ENCODE data around the gene NEK7. TPM values are rescaled to one million over a fixed set of nuclear protein-coding genes. Genes with fewer than 3 reads are reported as not detected.

NEK7 gene
- total RNA-seq, 1 experiment from 2014 or later = 51.1 TPM

GRCh38 chr1:198264282-198264681 lies 107.5 kb downstream of the NEK7 start:
- no peaks in the 10 kb centered on the region for H3K9me3 Mint-ChIP-seq (ENCODE audit: unreplicated experiment)
- peaks cover 19% of the 10 kb centered on the region for H3K4me1 Mint-ChIP-seq (ENCODE audit: insufficient read depth, unreplicated experiment)
- TF ChIP-seq CTCF (IDR thresholded peaks at IDR 0.05; ENCODE audit: unreplicated experiment) = no peak
- no peak overlapping the region for H3K27ac Mint-ChIP-seq (ENCODE audit: low read depth, unreplicated experiment)
- POLR2A ChIA-PET = interaction anchor here (0.6 to 2.1 kb wide), 8 partner anchors 9 to 417 kb away, joined by 3 to 9 read pairs (median 4); partner anchors contain the start of gene NEK7
- BruUV-seq (replicated peaks) = no TSS peak
- H3K27me3 Mint-ChIP-seq (ENCODE audit: insufficient read depth, unreplicated experiment) = no peaks in the 10 kb centered on the region
- CTCF ChIA-PET = interaction anchor here (0.7 to 1.4 kb wide), 4 partner anchors 10 to 44 kb away, joined by 3 to 6 read pairs (median 3); no protein-coding TSS in a partner anchor
- H3K36me3 Mint-ChIP-seq (ENCODE audit: insufficient read depth, unreplicated experiment) = no peaks in the 10 kb centered on the region
- H3K4me3 Mint-ChIP-seq (ENCODE audit: unreplicated experiment) = no peak overlapping the region
- intact Hi-C loops (cut with micrococcal nuclease) = no loop called here
- DNase-seq (ENCODE audit: unreplicated experiment) = no peak

- Mint-ChIP-seq H3K9me3 (ENCODE audit: unreplicated experiment) (no peaks in the 10 kb centered on the region), H3K4me1 (ENCODE audit: insufficient read depth, unreplicated experiment) (peaks cover 10% of the 10 kb centered on the region), H3K27ac (ENCODE audit: low read depth, unreplicated experiment) (peak overlapping the region; percentile 17), H3K27me3 (ENCODE audit: insufficient read depth, unreplicated experiment) (no peaks in the 10 kb centered on the region), H3K36me3 (ENCODE audit: insufficient read depth, unreplicated experiment) (no peaks in the 10 kb centered on the region), H3K4me3 (ENCODE audit: unreplicated experiment) (no peak overlapping the region)
- no peak for DNase-seq (ENCODE audit: unreplicated experiment)
- BruUV-seq (replicated peaks) = TSS peak; percentile 4
- intact Hi-C loops (cut with micrococcal nuclease) = no loop called here
- POLR2A ChIA-PET = interaction anchor here (0.6 to 2.1 kb wide), 10 partner anchors 9 to 453 kb away, joined by 3 to 9 read pairs (median 4); partner anchors contain the start of gene NEK7
- CTCF ChIA-PET = interaction anchor here (0.7 to 1.4 kb wide), 6 partner anchors 11 to 179 kb away, joined by 3 to 6 read pairs (median 3); no protein-coding TSS in a partner anchor
- TF ChIP-seq CTCF (IDR thresholded peaks at IDR 0.05; ENCODE audit: unreplicated experiment) = no peak
These were observed 108.4 kb downstream of the NEK7 start for GRCh38 chr1:198265073-198265661.

GRCh38 chr1:198267056-198267455 lies 110.3 kb downstream of the NEK7 start:
- H3K36me3 Mint-ChIP-seq (ENCODE audit: insufficient read depth, unreplicated experiment) = peaks cover 7% of the 10 kb centered on the region
- no peaks in the 10 kb centered on the region for H3K9me3 Mint-ChIP-seq (ENCODE audit: unreplicated experiment)
- no peak for DNase-seq (ENCODE audit: unreplicated experiment)
- H3K4me1 Mint-ChIP-seq (ENCODE audit: insufficient read depth, unreplicated experiment) = peaks cover 6% of the 10 kb centered on the region
- CTCF ChIA-PET = no interaction called here
- H3K27ac Mint-ChIP-seq (ENCODE audit: low read depth, unreplicated experiment) = no peak overlapping the region
- H3K4me3 Mint-ChIP-seq (ENCODE audit: unreplicated experiment) = no peak overlapping the region
- BruUV-seq (replicated peaks) = no TSS peak
- TF ChIP-seq CTCF (IDR thresholded peaks at IDR 0.05; ENCODE audit: unreplicated experiment) = no peak
- intact Hi-C loops (cut with micrococcal nuclease) = no loop called here
- POLR2A ChIA-PET = no interaction called here
- H3K27me3 Mint-ChIP-seq (ENCODE audit: insufficient read depth, unreplicated experiment) = no peaks in the 10 kb centered on the region

GRCh38 chr1:198267921-198268320 lies 111.1 kb downstream of the NEK7 start:
- TF ChIP-seq CTCF (IDR thresholded peaks at IDR 0.05; ENCODE audit: unreplicated experiment) = no peak
- DNase-seq (ENCODE audit: unreplicated experiment) = no peak
- Mint-ChIP-seq H3K4me3 (ENCODE audit: unreplicated experiment) (no peak overlapping the region), H3K4me1 (ENCODE audit: insufficient read depth, unreplicated experiment) (peaks cover 6% of the 10 kb centered on the region), H3K27ac (ENCODE audit: low read depth, unreplicated experiment) (no peak overlapping the region), H3K36me3 (ENCODE audit: insufficient read depth, unreplicated experiment) (peaks cover 7% of the 10 kb centered on the region), H3K9me3 (ENCODE audit: unreplicated experiment) (no peaks in the 10 kb centered on the region), H3K27me3 (ENCODE audit: insufficient read depth, unreplicated experiment) (no peaks in the 10 kb centered on the region)
- intact Hi-C loops (cut with micrococcal nuclease) = no loop called here
- ChIA-PET CTCF (interaction anchor here (0.6 to 1.2 kb wide), 2 partner anchors 110 to 1594 kb away, joined by 3 read pairs; no protein-coding TSS in a partner anchor), POLR2A (interaction anchor here (0.6 to 1.7 kb wide), 3 partner anchors 9 to 188 kb away, joined by 3 read pairs; no protein-coding TSS in a partner anchor)
- BruUV-seq (replicated peaks) = no TSS peak

Measured in MCF 10A (cell line).